TTC549 (cell line): ENCODE results near the gene ELK3.

ENCODE experiments used
- FAIRE-seq: peaks from 2 replicates; lab custom pipeline; 2012; peaks lifted over from hg19 to GRCh38; lab: Jason Lieb, UNC

ELK3 gene

GRCh38 chr12:96235484-96235826, 41.3 kb downstream of the ELK3 start:
- no peak for FAIRE-seq

- FAIRE-seq: no peak
Observed at GRCh38 chr12:96236221-96236822, 42.1 kb downstream of the ELK3 start.

- no peak for FAIRE-seq
Observed at GRCh38 chr12:96237035-96237434, 42.9 kb downstream of the ELK3 start.

GRCh38 chr12:96237465-96238077, 43.4 kb downstream of the ELK3 start:
- FAIRE-seq: no peak

- FAIRE-seq: no peak
Observed at GRCh38 chr12:96238336-96239047, 44.3 kb downstream of the ELK3 start.

GRCh38 chr12:96239711-96240635, 45.8 kb downstream of the ELK3 start:
- no peak for FAIRE-seq

- FAIRE-seq: no peak
Observed at GRCh38 chr12:96240656-96241055, 46.5 kb downstream of the ELK3 start.

- no peak for FAIRE-seq
Observed at GRCh38 chr12:96241431-96241830, 47.3 kb downstream of the ELK3 start.

- no peak for FAIRE-seq
Observed at GRCh38 chr12:96241846-96242256, 47.7 kb downstream of the ELK3 start.

- no peak for FAIRE-seq
Observed at GRCh38 chr12:96242597-96242996, 48.4 kb downstream of the ELK3 start.

- no peak for FAIRE-seq
Observed at GRCh38 chr12:96244826-96245225, 50.7 kb downstream of the ELK3 start.

GRCh38 chr12:96246926-96247505, 52.8 kb downstream of the ELK3 start:
- no peak for FAIRE-seq

GRCh38 chr12:96247563-96247962, 53.4 kb downstream of the ELK3 start:
- no peak for FAIRE-seq

GRCh38 chr12:96248136-96248931, 54.2 kb downstream of the ELK3 start:
- no peak for FAIRE-seq

GRCh38 chr12:96249196-96250118, 55.3 kb downstream of the ELK3 start:
- FAIRE-seq: no peak

- FAIRE-seq: no peak
Observed at GRCh38 chr12:96250119-96250685, 56.0 kb downstream of the ELK3 start.

- FAIRE-seq: no peak
Observed at GRCh38 chr12:96255077-96255476, 60.9 kb downstream of the ELK3 start.

GRCh38 chr12:96256672-96257361, 62.6 kb downstream of the ELK3 start:
- FAIRE-seq: no peak

- FAIRE-seq: no peak
Observed at GRCh38 chr12:96257550-96258103, 63.5 kb downstream of the ELK3 start.
